DOHH2 (cell line): ENCODE data around the gene ONECUT3.

Source experiments
- EZH2phosphoT487 ChIP-seq: fragments of 200-600 bp; sonication (generic); IDR thresholded peaks from 2 replicates; pipeline ENCODE4 v1.6.1; 2017; ENCODE audit warnings: borderline replicate concordance, mild to moderate bottlenecking, antibody characterized with exemption, low read length, moderate library complexity, mixed read lengths
- TF ChIP-seq, protein P1 (sequence below): fragments of 200-600 bp; sonication (generic); IDR thresholded peaks from one replicate; pipeline ENCODE4 v1.5.1; 2014; ENCODE audit warnings: antibody characterized with exemption, mild to moderate bottlenecking, low read depth, low read length; ENCODE audit not compliant: poor library complexity, severe bottlenecking

DNA sequence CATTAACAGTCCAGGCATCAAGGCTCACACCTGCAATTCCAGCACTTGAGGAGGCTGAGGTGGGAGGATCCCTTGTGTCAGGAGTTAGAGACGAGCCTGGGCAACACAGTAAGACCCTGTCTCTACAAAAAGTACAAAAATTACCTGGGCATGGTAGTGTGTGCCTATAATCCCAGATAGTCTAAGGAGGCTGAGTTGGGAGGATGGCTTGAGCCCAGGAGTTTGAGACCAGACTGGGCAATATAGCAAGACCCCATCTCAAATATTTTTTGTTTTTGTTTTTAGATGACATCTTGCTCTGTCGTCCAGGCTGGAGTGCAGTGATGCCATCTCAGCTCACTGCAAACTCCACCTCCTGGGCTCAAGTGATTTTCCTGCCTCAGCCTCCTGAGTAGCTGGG lies 40.1 kb upstream of the ONECUT3 start:
- TF ChIP-seq, protein P1, sequence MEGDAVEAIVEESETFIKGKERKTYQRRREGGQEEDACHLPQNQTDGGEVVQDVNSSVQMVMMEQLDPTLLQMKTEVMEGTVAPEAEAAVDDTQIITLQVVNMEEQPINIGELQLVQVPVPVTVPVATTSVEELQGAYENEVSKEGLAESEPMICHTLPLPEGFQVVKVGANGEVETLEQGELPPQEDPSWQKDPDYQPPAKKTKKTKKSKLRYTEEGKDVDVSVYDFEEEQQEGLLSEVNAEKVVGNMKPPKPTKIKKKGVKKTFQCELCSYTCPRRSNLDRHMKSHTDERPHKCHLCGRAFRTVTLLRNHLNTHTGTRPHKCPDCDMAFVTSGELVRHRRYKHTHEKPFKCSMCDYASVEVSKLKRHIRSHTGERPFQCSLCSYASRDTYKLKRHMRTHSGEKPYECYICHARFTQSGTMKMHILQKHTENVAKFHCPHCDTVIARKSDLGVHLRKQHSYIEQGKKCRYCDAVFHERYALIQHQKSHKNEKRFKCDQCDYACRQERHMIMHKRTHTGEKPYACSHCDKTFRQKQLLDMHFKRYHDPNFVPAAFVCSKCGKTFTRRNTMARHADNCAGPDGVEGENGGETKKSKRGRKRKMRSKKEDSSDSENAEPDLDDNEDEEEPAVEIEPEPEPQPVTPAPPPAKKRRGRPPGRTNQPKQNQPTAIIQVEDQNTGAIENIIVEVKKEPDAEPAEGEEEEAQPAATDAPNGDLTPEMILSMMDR: no peak
- TF ChIP-seq EZH2phosphoT487: no peak
